Fibroblast of pulmonary artery (primary cell): ENCODE measurements around the gene MCCC1.

ENCODE experiments used
- DNase-seq: peaks from one replicate; pipeline ENCODE4 v3.0.0-alpha.2; 2010; ENCODE audit warnings: low read depth
- H3K4me3 ChIP-seq: replicated peaks from 2 replicates; pipeline ENCODE4 v1.5.1; 2011; ENCODE audit warnings: low read depth, mild to moderate bottlenecking, control low read depth, low read length, moderate library complexity
- TF ChIP-seq, protein P1 (sequence below): IDR thresholded peaks from 2 replicates; pipeline ENCODE4 v1.5.1; 2011; ENCODE audit warnings: mild to moderate bottlenecking, control low read depth, low read length, inconsistent platforms; ENCODE audit errors: missing control alignments

The MCCC1 gene

DNA sequence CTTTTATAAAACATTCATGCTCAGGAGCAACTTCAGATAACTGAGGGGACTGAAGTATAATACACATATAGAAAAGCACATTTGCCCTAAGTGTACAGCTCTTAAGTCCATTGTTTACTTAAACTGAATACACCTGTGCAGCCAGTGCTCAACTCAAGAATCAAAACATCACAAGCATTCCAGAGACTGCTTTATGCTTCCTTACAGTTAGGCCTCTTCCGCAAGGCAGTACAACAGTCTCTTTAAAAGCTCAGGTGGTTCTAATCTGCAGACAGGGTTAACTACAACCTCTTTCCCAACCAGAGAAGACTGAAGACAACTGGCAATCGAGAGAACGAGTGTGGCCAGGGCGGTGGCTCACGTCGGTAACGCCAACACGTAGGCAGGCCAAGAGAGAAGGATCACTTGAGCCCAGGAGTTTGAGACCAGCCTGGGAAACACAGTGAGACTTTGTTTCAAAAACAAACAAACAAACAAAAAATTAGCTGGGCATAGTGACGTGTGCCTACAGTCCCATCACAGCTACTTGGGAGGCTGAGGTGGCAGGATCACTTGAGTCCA, 16.9 kb downstream of the MCCC1 start:
- TF ChIP-seq, protein P1, sequence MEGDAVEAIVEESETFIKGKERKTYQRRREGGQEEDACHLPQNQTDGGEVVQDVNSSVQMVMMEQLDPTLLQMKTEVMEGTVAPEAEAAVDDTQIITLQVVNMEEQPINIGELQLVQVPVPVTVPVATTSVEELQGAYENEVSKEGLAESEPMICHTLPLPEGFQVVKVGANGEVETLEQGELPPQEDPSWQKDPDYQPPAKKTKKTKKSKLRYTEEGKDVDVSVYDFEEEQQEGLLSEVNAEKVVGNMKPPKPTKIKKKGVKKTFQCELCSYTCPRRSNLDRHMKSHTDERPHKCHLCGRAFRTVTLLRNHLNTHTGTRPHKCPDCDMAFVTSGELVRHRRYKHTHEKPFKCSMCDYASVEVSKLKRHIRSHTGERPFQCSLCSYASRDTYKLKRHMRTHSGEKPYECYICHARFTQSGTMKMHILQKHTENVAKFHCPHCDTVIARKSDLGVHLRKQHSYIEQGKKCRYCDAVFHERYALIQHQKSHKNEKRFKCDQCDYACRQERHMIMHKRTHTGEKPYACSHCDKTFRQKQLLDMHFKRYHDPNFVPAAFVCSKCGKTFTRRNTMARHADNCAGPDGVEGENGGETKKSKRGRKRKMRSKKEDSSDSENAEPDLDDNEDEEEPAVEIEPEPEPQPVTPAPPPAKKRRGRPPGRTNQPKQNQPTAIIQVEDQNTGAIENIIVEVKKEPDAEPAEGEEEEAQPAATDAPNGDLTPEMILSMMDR = no peak
- no peak for DNase-seq

DNA sequence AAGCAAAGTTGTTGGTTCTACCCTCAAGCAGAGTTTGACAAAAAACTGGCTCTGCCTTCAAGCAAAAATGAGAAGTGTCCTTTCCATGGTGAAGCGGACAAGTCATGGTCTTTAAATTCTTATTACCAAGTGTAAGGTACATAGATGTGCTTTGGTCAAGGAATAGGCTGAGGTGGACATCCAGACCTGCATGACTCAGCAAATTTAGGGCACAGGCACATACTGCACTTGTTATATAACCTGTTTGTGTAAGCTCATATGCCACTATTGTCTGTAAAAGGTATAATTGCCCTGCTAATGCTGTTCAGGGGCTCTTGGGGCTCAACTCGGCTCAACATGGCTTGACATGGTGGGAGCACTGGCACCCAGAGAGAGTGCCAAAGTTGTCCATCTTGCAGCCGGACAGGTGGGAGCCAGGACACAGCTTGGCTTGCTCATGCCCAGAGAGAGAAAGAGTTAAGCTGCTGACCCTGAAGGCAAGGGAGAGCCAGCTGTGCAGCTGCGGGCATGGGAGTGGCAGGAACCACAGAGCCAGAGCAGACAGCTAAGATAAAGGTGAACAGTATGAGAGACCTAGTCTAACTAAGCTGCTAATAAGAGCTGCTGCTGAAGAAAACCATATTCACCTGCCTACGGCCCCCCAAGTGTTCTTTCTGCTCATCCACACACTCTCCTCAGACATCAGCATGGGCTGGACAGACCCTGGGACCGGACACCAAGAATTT, 17.7 kb downstream of the MCCC1 start:
- DNase-seq = no peak
- H3K4me3 ChIP-seq = no peak overlapping the region
- TF ChIP-seq, protein P1 = no peak

More for the DNA sequence above, 16.9 kb downstream of the MCCC1 start:
- no peak overlapping the region for H3K4me3 ChIP-seq

DNA sequence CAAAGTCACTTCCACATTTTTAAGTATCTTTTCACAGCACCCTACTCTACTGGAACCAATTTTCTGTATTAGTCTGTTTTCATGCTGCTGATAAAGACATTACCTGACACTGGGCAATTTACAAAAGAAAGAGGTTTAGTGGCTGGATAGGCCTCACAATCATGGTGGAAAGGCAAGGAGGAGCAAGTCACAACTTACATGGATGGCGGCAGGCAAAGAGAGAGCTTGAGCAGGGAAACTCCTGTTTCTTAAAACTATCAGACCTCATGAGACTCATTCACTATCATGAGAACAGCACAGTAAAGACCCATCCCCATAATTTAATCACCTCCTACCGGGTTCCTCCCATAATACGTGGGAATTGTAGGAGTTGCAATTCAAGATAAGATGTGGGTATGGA, 18.7 kb downstream of the MCCC1 start:
- TF ChIP-seq, protein P1 = no peak
- no peak overlapping the region for H3K4me3 ChIP-seq

GRCh38 chr3:183074881-183075280, 24.4 kb downstream of the MCCC1 start:
- DNase-seq = no peak
- H3K4me3 ChIP-seq = no peak overlapping the region
- TF ChIP-seq, protein P1 = no peak

More for the DNA sequence above, 18.7 kb downstream of the MCCC1 start:
- DNase-seq = no peak

GRCh38 chr3:183074261-183074660, 25.0 kb downstream of the MCCC1 start:
- H3K4me3 ChIP-seq = no peak overlapping the region
- TF ChIP-seq, protein P1 = no peak
- DNase-seq = peak; percentile 30

- no peak overlapping the region for H3K4me3 ChIP-seq
- peak; percentile 22 for DNase-seq
- TF ChIP-seq, protein P1 = no peak
Measured at GRCh38 chr3:183073839-183074238, 25.5 kb downstream of the MCCC1 start.
